Nucleus accumbens (tissue), 56 donors: ENCODE measurements around the gene APAF1.

Experiments
- DNase-seq, 56 donors: peaks; one replicate each; lab custom pipeline; 2025; lab: John Stamatoyannopoulos, UW

The APAF1 gene

GRCh38 chr12:98656289-98657101 is 11.4 kb downstream of the APAF1 start:
- no peak for DNase-seq

GRCh38 chr12:98660521-98660920 is 15.4 kb downstream of the APAF1 start:
- DNase-seq = no peak

GRCh38 chr12:98669751-98670150 is 24.7 kb downstream of the APAF1 start:
- no peak for DNase-seq

GRCh38 chr12:98671459-98671858 is 26.4 kb downstream of the APAF1 start:
- DNase-seq = no peak

GRCh38 chr12:98674841-98675240 is 29.8 kb downstream of the APAF1 start:
- no peak for DNase-seq

- no peak for DNase-seq
Observed at GRCh38 chr12:98678236-98678945, 33.3 kb downstream of the APAF1 start.

- no peak for DNase-seq
Observed at GRCh38 chr12:98678946-98679610, 34.0 kb downstream of the APAF1 start.

GRCh38 chr12:98679611-98680005 is 34.5 kb downstream of the APAF1 start:
- no peak for DNase-seq

GRCh38 chr12:98684199-98684598 is 39.1 kb downstream of the APAF1 start:
- DNase-seq = no peak

GRCh38 chr12:98686603-98687002 is 41.5 kb downstream of the APAF1 start:
- no peak for DNase-seq

- DNase-seq = no peak
Observed at GRCh38 chr12:98691351-98691750, 46.3 kb downstream of the APAF1 start.

- DNase-seq = no peak
Observed at GRCh38 chr12:98696036-98696646, 51.1 kb downstream of the APAF1 start.

GRCh38 chr12:98697209-98697608 is 52.1 kb downstream of the APAF1 start:
- no peak for DNase-seq

GRCh38 chr12:98698603-98699463 is 53.7 kb downstream of the APAF1 start:
- peak in 52 of 56 donors; percentile 4 to 86 (median 48) for DNase-seq

GRCh38 chr12:98699586-98699985 is 54.5 kb downstream of the APAF1 start:
- DNase-seq = no peak

- DNase-seq = no peak
Observed at GRCh38 chr12:98701166-98701565, 56.1 kb downstream of the APAF1 start.

- DNase-seq = no peak
Observed at GRCh38 chr12:98709022-98709421, 63.9 kb downstream of the APAF1 start.

- DNase-seq = no peak
Observed at GRCh38 chr12:98714426-98714825, 69.3 kb downstream of the APAF1 start.

GRCh38 chr12:98719515-98720504 is 74.7 kb downstream of the APAF1 start:
- DNase-seq = no peak
